ENCODE data around the gene OR52B6.
A peak's percentile ranks its signal among the peaks of the same experiment; 100 is the strongest.
"Not testable (repeated sequence)": the region's sequence is repeated elsewhere in the genome, so short reads cannot be mapped to it uniquely, and the experiment has no call there.

OR52B6 gene

DNA sequence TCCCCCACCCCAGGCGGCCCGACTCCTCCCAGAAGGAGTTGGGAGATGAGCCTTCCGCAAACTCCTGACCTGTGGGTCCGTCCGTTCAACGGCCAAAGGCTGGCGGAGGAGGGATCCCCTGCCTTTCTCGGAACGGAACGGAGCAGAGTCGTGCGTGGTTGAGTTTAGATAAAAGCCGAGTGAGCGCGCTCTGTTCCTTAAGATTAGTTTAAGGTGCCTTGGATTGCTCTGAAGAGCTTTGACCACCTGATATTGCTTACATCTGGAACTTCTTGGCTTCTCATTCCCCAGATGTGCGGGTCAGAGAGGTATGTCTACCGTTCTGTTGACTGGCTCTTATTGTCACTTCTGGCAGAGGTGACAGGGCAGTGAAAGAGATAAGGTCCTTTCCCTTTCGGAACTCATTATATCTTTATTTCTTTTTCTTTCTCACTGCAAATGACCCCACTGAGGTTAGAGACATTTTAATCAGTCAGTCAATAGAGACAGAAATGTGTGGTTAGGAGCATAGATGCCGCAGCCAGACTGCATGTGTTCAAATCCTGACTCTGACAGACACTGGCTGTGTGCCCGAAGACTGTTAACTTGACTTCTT, 16.0 kb downstream of the OR52B6 start, which contains the start of gene TRIM6:
Gene TRIM6, plus strand, starts transcription at position 31 of the 595 bp plus-strand sequence. Its CDS starts 261 bp downstream, at position 292.
- peak; percentile 74 for DNase-seq (ENCODE audit: low read depth, low spot score)

DNA sequence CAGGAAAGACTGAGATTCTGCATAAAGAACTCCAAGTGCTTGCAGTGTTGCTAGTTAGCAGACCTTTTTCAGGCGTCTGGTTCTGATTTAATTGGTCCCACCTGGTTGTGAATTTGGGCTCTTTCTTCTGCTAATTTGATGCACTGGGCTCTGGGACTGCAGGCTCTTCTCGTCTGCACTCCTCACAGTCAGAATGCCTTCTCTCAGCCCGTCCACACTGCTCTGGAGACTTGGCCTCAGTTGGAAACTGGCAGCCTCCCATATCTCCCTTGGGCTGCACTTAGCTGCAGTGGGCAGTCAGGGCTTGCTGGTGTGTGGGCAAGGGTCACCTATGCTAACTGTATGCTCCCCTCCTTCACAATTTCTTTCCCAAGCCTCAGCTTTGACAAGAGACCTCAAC, 17.3 kb downstream of the OR52B6 start:
- DNase-seq (ENCODE audit: low read depth, low spot score): peak; percentile 50

DNA sequence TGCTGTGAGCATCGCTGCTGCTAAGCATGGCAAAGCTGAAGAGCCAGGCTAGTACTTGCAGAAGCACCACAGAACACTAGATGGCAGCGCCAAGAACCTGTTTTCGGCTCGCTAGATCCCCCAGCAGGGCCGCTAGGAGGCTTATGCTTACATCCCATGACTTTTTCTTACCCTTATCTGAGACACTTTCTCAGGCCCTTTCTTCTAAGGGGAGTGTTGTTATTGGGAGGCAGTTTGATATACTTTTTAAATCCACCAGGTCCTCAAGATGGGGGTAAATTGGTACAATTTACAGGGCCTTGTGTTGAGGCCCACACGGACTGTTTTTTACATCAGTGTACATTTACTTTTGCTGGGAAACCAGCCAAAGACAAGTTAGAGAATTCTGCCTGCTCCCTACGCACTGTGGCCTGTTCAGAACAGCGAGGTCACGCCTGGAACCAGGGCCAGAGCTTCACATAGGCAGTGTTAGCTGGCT, 19.7 kb downstream of the OR52B6 start:
- DNase-seq (ENCODE audit: low read depth, low spot score): peak; percentile 88

DNA sequence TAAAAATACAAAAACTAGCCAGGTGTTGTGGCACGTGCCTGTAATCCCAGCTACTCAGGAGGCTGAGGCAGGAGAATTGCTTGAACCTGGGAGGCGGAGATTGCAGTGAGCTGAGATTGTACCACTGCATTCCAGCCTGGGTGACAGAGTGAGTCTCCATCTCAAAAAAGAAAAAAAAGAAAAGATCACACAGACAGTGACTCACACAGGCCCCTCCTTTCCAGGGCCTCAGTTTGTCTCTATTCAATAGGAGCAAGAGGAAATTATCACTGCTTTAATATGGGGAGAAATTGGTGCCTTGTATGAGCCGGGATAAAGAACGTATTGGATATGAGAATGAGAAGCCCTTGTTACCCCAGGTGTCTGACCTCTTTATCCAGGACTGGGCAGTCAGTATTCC, 22.1 kb downstream of the OR52B6 start:
- DNase-seq (ENCODE audit: low read depth, low spot score): not testable (repeated sequence)

DNA sequence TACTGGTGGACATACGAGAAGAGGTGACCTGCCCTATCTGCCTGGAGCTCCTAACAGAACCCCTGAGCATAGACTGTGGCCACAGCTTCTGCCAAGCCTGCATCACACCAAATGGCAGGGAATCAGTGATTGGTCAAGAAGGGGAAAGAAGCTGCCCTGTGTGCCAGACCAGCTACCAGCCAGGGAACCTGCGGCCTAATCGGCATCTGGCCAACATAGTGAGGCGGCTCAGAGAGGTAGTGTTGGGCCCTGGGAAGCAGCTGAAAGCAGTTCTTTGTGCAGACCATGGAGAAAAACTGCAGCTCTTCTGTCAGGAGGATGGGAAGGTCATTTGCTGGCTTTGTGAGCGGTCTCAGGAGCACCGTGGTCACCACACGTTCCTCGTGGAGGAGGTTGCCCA, 22.6 kb downstream of the OR52B6 start:
- no peak for DNase-seq (ENCODE audit: low read depth, low spot score)

DNA sequence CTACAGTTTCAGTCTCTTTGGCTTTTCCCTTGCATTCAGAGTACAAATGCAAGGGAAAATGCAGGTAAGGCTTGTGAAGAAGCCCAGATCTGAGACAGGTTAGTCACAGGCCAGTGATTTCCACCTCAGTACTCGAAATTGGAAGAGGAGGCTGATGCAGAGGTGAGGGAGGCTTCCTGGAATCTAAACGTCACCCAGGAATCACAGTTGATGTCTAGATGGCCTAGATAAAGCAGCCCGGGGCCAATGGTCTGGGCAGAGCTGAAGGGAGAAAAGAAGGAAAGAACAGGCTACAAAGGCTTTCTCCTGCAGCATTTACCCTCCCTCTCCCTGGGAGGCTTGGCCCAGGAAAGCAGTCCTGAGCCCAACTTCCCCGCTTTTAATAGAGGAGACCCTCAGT, 24.2 kb downstream of the OR52B6 start:
- DNase-seq (ENCODE audit: low read depth, low spot score): no peak

GRCh38 chr11:5605849-5606248, 25.2 kb downstream of the OR52B6 start:
- DNase-seq (ENCODE audit: low read depth, low spot score): no peak

DNA sequence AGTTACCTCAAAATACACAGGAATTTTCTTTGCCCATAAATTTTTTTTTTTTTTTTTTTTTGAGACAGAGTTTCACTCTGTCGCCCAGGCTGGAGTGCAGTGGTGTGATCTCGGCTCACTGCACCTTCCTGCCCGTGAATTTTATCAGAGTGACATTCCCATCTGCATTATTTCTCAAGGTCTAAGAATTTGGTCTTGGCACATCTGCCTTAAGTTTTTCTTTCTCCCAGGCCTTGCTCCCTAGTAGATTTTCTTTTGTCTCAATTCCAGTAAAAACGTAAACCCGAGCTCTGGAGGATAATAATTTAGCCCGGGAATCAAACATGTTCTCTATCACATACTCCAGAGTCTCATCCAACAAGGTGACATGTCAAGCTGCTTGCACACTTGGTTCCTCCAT, 28.1 kb downstream of the OR52B6 start:
- no peak for DNase-seq (ENCODE audit: low read depth, low spot score)

DNA sequence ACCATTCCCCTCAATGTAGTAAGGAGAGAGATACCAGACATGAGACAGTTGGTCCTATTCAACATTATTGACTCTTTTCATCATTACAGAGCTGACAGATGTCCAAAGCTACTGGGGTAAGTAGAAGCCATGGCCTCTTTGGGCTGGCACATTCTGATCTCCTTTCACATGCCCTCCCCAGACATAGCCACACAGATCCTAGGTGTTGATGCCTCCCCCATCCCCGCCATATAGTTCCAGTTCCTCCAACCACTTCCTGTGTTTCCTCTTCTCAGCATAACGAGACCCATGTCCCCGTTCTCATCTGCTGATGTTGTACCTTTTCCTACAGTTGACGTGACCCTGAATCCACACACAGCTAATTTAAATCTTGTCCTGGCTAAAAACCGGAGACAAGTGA, 29.8 kb downstream of the OR52B6 start:
- DNase-seq (ENCODE audit: low read depth, low spot score): no peak

- no peak for DNase-seq (ENCODE audit: low read depth, low spot score)
Measured at GRCh38 chr11:5611627-5612026, 30.9 kb downstream of the OR52B6 start.

DNA sequence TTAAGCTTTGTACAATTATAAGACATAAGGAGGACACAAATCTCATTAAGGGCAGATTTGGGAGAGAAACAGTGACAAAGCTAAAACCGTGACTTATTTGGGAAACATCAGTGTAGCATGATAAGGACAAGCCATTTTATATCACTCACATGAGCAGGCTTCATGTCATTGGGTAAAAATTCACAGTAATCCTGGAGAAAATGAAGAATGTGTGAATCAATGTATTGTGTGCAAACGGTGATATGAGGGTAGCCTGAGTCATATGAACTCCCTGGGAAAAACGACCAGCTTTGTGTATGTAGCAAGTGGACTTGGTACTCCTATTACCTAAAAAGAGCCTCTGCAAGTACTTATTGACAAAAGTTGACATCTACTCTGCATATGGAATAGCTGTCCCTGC, 38.1 kb downstream of the OR52B6 start:
- no peak for DNase-seq (ENCODE audit: low read depth, low spot score)

DNA sequence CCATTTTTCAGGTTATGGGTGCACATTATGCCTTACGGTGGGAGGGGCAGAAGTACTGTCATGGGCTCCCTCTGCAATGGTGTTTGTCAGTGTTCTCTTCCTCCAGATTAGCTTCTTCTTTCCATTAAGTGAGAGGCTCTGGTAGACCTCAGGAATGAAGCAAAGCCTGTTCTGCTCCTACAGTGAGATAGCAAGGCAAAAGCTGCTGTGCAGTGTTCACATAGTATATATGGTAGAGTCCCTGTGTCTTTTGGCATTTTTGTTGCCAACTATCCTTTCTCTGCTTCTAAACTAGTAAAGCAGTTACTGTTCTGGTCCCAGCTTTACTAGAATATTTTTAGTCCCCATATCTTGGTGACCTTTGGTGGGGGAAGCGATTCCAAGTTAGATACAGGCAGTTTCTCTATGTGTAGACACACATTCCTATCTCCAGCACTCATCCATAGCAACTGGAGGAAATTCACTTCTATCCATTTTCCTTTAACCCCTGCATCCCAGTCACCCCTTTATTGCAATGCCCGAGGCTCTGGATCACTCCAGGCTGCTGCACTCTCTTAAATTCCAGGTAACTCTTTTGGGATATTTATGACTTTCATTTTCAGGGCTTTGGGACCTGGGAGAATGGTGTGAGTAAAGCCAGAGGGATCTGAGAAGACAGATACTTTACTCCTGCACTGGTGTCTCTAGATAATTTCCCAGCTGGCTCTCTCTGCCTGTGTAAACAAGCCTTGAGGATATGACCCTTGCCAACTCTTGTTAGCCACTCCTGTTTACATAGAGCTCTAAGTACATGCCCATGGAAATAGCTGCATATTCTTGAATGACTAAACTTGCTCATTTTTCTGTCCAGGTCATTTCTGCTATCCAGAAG, 40.2 kb downstream of the OR52B6 start:
- peak; percentile 78 for DNase-seq (ENCODE audit: low read depth, low spot score)

GRCh38 chr11:5621580-5621979, 40.9 kb downstream of the OR52B6 start:
- DNase-seq (ENCODE audit: low read depth, low spot score): peak; percentile 55

GRCh38 chr11:5622802-5623201, 42.1 kb downstream of the OR52B6 start:
- DNase-seq (ENCODE audit: low read depth, low spot score): no peak

- peak; percentile 30 for DNase-seq (ENCODE audit: low read depth, low spot score)
Measured at GRCh38 chr11:5624489-5625279, 44.0 kb downstream of the OR52B6 start, which contains the start of gene TRIM34. Gene TRIM34, plus strand, starts transcription at chr11:5625001. Its CDS starts 7,331 bp downstream, at chr11:5632332.

DNA sequence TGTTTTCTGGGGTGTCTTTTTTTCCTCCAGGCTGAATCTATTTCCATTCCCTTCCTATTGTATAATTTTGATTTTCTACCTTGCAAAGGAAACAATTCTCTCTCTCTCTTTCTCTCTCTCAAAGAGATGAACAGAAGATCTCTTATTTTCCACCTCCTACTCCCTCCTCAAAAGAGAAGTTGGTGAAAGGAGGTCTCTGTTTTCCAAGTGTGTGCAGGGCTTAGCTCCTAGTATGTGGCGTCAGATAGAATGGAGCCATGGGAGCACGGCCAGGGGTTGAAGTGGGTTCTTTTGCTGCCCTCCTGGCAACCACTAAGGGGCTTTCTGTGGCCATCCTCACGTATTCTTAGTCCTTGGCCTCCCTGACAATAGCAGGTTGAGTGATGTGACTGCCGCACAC, 44.6 kb downstream of the OR52B6 start:
- DNase-seq (ENCODE audit: low read depth, low spot score): no peak

DNA sequence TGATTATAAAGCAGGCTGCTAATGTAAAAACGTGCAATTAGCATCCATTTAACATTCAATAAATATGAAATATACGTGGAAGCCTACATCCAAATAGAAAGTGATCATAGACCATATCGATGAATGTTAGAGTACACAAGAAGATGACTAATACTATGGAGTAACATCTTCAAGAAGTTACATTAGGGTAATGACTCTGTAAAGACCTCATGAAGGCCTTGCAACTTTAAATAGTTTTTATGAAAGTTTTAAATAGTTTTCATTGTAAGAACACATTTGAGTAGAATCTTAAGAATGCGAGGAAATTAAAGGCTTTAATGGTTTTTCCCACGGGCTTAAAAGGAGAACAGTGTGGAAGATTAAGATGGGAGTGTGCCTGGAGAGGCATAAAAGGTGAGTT, 45.5 kb downstream of the OR52B6 start:
- DNase-seq (ENCODE audit: low read depth, low spot score): no peak

GRCh38 chr11:5631417-5631816, 50.7 kb downstream of the OR52B6 start:
- no peak for DNase-seq (ENCODE audit: low read depth, low spot score)
